ENCODE measurements around the gene SSC4D.
A peak's percentile ranks its signal among the peaks of the same experiment; 100 is the strongest.
"Not testable (repeated sequence)": the region's sequence is repeated elsewhere in the genome, so short reads cannot be mapped to it uniquely, and the experiment has no call there.

The SSC4D gene
- 0 to 0.20 reads per million in 2 donors for total RNA-seq

DNA sequence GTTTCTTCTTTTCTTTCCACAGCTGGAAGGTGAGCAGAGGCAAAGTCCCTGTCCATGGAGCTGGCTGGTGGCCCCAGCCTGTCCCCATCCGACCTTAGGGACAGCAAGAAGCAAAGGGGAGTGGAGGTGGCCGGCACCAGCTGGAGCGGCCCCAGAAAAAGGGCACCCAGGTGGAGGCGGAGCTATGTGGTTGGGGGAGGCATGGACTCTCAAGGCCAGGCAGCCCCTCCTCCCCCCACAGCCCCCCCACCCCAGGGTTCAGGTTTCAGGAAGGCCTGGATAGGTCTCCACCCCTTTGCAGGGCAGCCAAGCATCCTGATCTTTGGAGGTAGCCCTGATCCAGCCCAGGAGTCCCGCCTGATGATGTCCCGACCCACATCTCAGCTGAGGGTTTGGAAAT is at the start of gene SSC4D:
Gene SSC4D, minus strand, starts transcription at position 161 of the 400 bp plus-strand sequence. CDS start 5,258 bp downstream, outside the sequence.
- no peak for DNase-seq

DNA sequence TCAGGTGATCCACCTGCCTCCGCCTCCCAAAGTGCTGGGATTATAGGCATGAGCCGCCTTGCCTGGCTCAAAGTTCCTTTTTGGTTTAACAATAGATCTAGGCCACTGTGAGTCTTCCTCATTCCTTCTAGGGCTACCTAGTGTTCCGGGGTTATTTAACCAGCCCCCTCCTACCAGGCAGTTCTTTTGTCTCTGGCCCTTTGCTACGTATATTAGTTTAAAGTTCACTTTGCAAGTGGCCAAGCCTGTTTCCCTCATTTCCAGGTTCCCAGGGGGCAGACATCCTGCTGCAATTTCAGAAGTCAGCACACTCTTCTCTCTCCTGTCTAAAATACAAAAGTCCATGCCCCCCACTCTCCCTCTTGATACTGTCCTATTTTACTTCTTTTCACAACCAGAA is 49.0 kb upstream of the SSC4D start:
- DNase-seq: not testable (repeated sequence)

GRCh38 chr7:76457017-76457416 is 47.5 kb upstream of the SSC4D start:
- not testable (repeated sequence) for DNase-seq

DNA sequence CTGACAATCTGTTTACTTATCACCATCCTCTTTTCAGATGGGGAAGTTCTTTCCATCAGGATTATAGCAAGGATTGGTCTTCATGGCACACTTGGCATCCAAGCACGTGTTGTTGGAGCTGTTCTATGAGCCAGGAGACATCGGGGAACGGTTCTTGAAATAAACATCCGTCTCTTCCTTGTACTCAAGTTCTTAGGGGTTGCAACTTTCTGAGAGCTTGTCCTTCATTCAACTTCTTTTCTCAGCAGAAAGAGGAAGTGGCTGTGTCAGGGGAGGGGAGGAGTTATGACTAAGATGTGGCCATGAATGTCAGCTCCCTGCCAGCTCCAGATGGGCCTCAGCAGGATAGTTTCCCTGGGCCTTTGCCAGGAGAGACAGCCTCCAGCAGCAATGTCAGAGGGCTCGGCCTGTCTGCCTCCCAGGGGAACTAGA is 36.1 kb upstream of the SSC4D start:
- DNase-seq: peak in 1 of 5 experiments; percentile 50

- DNase-seq: peak in 1 of 5 experiments; percentile 13
Measured at GRCh38 chr7:76443846-76444245, 34.3 kb upstream of the SSC4D start.

DNA sequence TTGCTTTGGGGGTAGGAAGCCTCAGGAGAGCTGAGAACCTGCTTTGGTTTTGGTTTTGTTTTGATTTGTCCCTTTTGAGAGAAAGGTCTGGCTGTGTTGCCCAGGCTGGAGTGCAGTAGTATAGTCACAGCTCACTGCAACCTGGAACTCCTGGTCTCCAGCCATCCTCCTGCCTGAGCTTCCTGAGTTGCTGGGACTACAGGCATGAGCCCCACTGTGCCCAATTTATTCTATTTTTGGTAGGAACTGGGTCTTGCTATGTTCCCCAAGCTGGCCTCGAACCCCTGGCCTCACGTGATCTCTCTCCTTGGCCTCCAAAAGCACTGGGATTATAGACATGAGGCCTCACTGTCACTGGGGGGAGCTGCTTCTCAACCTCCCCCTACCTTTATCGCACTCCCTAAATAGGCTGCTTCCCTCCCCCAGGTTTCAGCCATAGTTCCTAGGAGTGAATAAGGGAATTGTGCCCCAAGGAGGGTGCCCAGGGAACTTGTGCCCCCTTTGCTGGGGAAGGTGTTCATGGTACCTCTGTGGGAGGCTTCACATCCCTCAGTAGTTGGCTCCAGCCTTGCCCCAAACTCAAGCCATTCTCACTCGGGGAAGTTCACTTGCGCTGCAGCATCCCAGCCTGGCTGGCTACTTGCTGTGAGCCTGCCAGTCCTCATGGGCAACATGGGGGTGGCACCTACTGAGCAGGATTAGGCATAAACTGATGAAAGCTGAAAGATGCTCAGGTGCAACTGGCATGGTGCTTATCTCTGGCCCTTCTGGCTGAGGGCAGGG is 33.4 kb upstream of the SSC4D start:
- not testable (repeated sequence) for DNase-seq

DNA sequence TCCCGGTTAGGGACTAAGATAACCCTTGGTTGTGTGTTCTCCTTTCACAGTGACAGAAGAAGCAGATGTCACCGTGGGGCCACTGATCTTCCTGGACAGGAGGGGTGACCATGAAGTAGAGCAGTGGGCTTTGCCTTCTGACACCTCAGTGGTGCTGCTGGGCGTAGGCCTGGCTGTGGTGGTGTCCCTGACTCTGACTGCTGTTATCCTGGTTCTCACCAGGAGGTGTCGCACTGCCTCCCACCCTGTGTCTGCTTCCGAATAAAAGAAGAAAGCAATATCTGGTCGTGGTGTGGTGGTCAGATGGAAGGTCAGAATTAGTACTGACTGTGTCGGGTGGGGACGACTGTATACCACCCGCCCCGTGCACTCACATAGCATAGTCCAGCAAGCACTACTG is 32.3 kb upstream of the SSC4D start:
- not testable (repeated sequence) for DNase-seq

- not testable (repeated sequence) for DNase-seq
Measured at GRCh38 chr7:76440404-76440803, 30.9 kb upstream of the SSC4D start.

- not testable (repeated sequence) for DNase-seq
Measured at GRCh38 chr7:76439120-76439888, 29.8 kb upstream of the SSC4D start.

DNA sequence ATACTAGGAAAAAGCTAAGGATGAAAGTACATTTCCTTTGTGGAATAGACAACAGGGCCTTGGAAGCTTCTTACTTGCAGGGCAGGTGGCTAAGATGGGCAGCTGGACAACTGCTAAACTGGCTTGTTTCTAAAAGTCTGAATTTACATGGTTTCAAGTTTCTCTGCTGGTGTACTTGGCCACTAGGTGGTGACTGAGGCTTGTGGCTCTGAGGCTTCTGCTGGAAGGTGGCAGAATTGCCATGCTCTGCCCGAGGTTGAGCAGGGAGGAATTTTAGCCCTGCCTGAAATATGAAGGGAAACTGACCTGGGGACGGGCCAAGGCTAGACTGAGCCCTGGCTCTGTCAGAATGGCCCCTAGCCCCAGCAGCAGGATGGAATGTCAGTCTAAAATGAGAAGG is 28.4 kb upstream of the SSC4D start:
- DNase-seq: peak in 3 of 5 experiments; percentile 27 to 72 (median 37)

- DNase-seq: no peak
Measured at GRCh38 chr7:76430836-76431235, 21.3 kb upstream of the SSC4D start.

GRCh38 chr7:76430211-76430610 is 20.7 kb upstream of the SSC4D start:
- DNase-seq: no peak

GRCh38 chr7:76428868-76429805 is 19.6 kb upstream of the SSC4D start:
- no peak for DNase-seq

GRCh38 chr7:76428149-76428823 is 18.8 kb upstream of the SSC4D start:
- no peak for DNase-seq

GRCh38 chr7:76427635-76428034 is 18.1 kb upstream of the SSC4D start:
- DNase-seq: no peak

GRCh38 chr7:76426246-76426645 is 16.7 kb upstream of the SSC4D start:
- DNase-seq: no peak

GRCh38 chr7:76425558-76425957 is 16.1 kb upstream of the SSC4D start:
- DNase-seq: not testable (repeated sequence)

GRCh38 chr7:76425156-76425555 is 15.7 kb upstream of the SSC4D start:
- no peak for DNase-seq

DNA sequence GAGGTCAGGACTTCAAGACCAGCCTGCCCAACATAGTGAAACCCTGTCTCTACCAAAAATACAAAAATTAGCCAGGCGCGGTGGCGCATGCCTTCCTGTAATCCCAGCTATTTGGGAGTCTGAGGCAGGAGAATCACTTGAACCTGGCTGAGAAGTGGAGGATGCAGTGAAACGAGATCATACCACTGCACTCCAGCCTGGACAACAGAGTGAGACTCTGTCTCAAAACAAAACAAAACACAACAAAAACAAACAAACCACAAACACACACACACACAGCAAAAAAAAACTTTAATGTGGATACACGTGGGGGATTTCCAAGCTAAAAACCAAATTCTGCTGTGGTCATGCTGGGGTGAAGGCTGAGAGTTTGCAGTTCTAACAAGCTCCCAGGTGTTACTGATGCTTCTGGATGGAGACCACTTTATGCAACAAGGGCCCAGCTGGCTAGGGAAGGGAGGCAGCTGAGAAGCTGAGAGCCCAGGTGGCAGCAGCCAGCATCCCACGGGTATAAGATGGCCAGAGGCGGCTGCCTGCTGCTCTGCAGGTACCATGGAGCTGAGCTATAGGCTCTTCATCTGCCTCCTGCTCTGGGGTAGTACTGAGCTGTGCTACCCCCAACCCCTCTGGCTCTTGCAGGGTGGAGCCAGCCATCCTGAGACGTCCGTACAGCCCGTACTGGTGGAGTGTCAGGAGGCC is 15.1 kb upstream of the SSC4D start, which contains the start of gene ZP3:
Gene ZP3, plus strand, starts transcription at position 538 of the 699 bp plus-strand sequence. Its CDS starts 15 bp downstream, at position 553.
- peak in 1 of 5 experiments; percentile 83 for DNase-seq

- no peak for DNase-seq
Measured at GRCh38 chr7:76423666-76424412, 14.3 kb upstream of the SSC4D start.
